Activated naive CD8-positive, alpha-beta T cell treated with anti-CD3 and anti-CD28 coated beads, Interleukin-2, amount 50 U/mL, for 24 hours (primary cell): Measurements from ENCODE around the gene CTXN2.

Source experiments
- ATAC-seq: fragments of 150-1000 bp; cut with Tn5 transposase; one replicate; pipeline ENCODE4 v1.10.0; 2021
- DNase-seq: peaks from one replicate; pipeline ENCODE4 v3.0.0; 2021
- H3K27ac Mint-ChIP-seq: one replicate; pipeline ENCODE4 v1.8.0; 2021; ENCODE audit warnings: mild to moderate bottlenecking, mixed read lengths
- H3K27me3 Mint-ChIP-seq: one replicate; pipeline ENCODE4 v1.8.0; 2021; ENCODE audit warnings: mixed read lengths
- H3K36me3 Mint-ChIP-seq: one replicate; pipeline ENCODE4 v1.8.0; 2021; ENCODE audit warnings: low read depth, mixed read lengths
- H3K4me1 Mint-ChIP-seq: one replicate; pipeline ENCODE4 v1.8.0; 2021; ENCODE audit warnings: mixed read lengths
- H3K4me3 Mint-ChIP-seq: one replicate; pipeline ENCODE4 v1.8.0; 2021; ENCODE audit warnings: mild to moderate bottlenecking, moderate library complexity, mixed read lengths
- H3K9me3 Mint-ChIP-seq: one replicate; pipeline ENCODE4 v1.8.0; 2021; ENCODE audit warnings: mixed read lengths

CTXN2 gene

GRCh38 chr15:48191574-48192225, at the start of gene CTXN2:
TSS of gene CTXN2 (plus strand) at chr15:48191665. CDS start at chr15:48201301, 9,636 bp downstream.
- no peak for DNase-seq
- H3K9me3 Mint-ChIP-seq = peaks cover 9% of the 10 kb centered on the region
- H3K4me3 Mint-ChIP-seq = peak within 1 kb of the TSS; percentile 52
- no peak within 1 kb of the TSS for H3K27ac Mint-ChIP-seq
- no peaks in the 10 kb centered on the region for H3K36me3 Mint-ChIP-seq
- H3K27me3 Mint-ChIP-seq = peaks cover 45% of the 10 kb centered on the region
- peaks cover 4% of the 10 kb centered on the region for H3K4me1 Mint-ChIP-seq
- ATAC-seq = no peak

GRCh38 chr15:48143856-48144255, 47.6 kb upstream of the CTXN2 start:
- H3K4me1 Mint-ChIP-seq = no peaks in the 10 kb centered on the region
- ATAC-seq (no peak), DNase-seq (no peak)
- H3K36me3 Mint-ChIP-seq = peaks cover 4% of the 10 kb centered on the region
- no peak overlapping the region for H3K27ac Mint-ChIP-seq
- H3K4me3 Mint-ChIP-seq = no peak overlapping the region
- no peaks in the 10 kb centered on the region for H3K27me3 Mint-ChIP-seq
- H3K9me3 Mint-ChIP-seq = no peaks in the 10 kb centered on the region

- Mint-ChIP-seq H3K4me3 (no peak overlapping the region), H3K27ac (no peak overlapping the region), H3K27me3 (no peaks in the 10 kb centered on the region), H3K4me1 (no peaks in the 10 kb centered on the region), H3K36me3 (peaks cover 4% of the 10 kb centered on the region), H3K9me3 (no peaks in the 10 kb centered on the region)
- ATAC-seq = no peak
- DNase-seq = no peak
Measured at GRCh38 chr15:48144889-48145288, 46.6 kb upstream of the CTXN2 start.

GRCh38 chr15:48145923-48146322, 45.5 kb upstream of the CTXN2 start:
- H3K4me1 Mint-ChIP-seq = no peaks in the 10 kb centered on the region
- H3K36me3 Mint-ChIP-seq = peaks cover 4% of the 10 kb centered on the region
- no peaks in the 10 kb centered on the region for H3K9me3 Mint-ChIP-seq
- H3K4me3 Mint-ChIP-seq = no peak overlapping the region
- H3K27me3 Mint-ChIP-seq = no peaks in the 10 kb centered on the region
- H3K27ac Mint-ChIP-seq = no peak overlapping the region
- DNase-seq (no peak), ATAC-seq (no peak)

GRCh38 chr15:48147358-48147757, 44.1 kb upstream of the CTXN2 start:
- H3K4me1 Mint-ChIP-seq = no peaks in the 10 kb centered on the region
- DNase-seq (no peak), ATAC-seq (no peak)
- no peak overlapping the region for H3K4me3 Mint-ChIP-seq
- peaks cover 11% of the 10 kb centered on the region for H3K36me3 Mint-ChIP-seq
- H3K27me3 Mint-ChIP-seq = no peaks in the 10 kb centered on the region
- H3K27ac Mint-ChIP-seq = no peak overlapping the region
- no peaks in the 10 kb centered on the region for H3K9me3 Mint-ChIP-seq

- H3K27ac Mint-ChIP-seq = no peak overlapping the region
- ATAC-seq = no peak
- H3K36me3 Mint-ChIP-seq = peaks cover 19% of the 10 kb centered on the region
- no peak overlapping the region for H3K4me3 Mint-ChIP-seq
- no peak for DNase-seq
- H3K4me1 Mint-ChIP-seq = no peaks in the 10 kb centered on the region
- no peaks in the 10 kb centered on the region for H3K9me3 Mint-ChIP-seq
- no peaks in the 10 kb centered on the region for H3K27me3 Mint-ChIP-seq
Measured at GRCh38 chr15:48149858-48150257, 41.6 kb upstream of the CTXN2 start.

GRCh38 chr15:48153526-48153925, 37.9 kb upstream of the CTXN2 start:
- Mint-ChIP-seq H3K4me1 (no peaks in the 10 kb centered on the region), H3K36me3 (peaks cover 22% of the 10 kb centered on the region), H3K27me3 (no peaks in the 10 kb centered on the region), H3K4me3 (no peak overlapping the region), H3K9me3 (no peaks in the 10 kb centered on the region), H3K27ac (no peak overlapping the region)
- DNase-seq (no peak), ATAC-seq (no peak)

- peaks cover 15% of the 10 kb centered on the region for H3K36me3 Mint-ChIP-seq
- H3K4me1 Mint-ChIP-seq = no peaks in the 10 kb centered on the region
- no peak overlapping the region for H3K27ac Mint-ChIP-seq
- H3K27me3 Mint-ChIP-seq = no peaks in the 10 kb centered on the region
- ATAC-seq = no peak
- DNase-seq = no peak
- H3K4me3 Mint-ChIP-seq = no peak overlapping the region
- peaks cover 13% of the 10 kb centered on the region for H3K9me3 Mint-ChIP-seq
Measured at GRCh38 chr15:48168616-48169015, 22.8 kb upstream of the CTXN2 start.

- no peaks in the 10 kb centered on the region for H3K27me3 Mint-ChIP-seq
- peaks cover 15% of the 10 kb centered on the region for H3K36me3 Mint-ChIP-seq
- ATAC-seq (no peak), DNase-seq (no peak)
- H3K27ac Mint-ChIP-seq = no peak overlapping the region
- peaks cover 3% of the 10 kb centered on the region for H3K4me1 Mint-ChIP-seq
- H3K4me3 Mint-ChIP-seq = no peak overlapping the region
- peaks cover 13% of the 10 kb centered on the region for H3K9me3 Mint-ChIP-seq
Measured at GRCh38 chr15:48170981-48171380, 20.5 kb upstream of the CTXN2 start.

GRCh38 chr15:48175126-48175525, 16.3 kb upstream of the CTXN2 start:
- peaks cover 3% of the 10 kb centered on the region for H3K36me3 Mint-ChIP-seq
- H3K27me3 Mint-ChIP-seq = peaks cover 12% of the 10 kb centered on the region
- no peak for DNase-seq
- no peak overlapping the region for H3K4me3 Mint-ChIP-seq
- ATAC-seq = no peak
- H3K9me3 Mint-ChIP-seq = peaks cover 13% of the 10 kb centered on the region
- H3K27ac Mint-ChIP-seq = peak overlapping the region; percentile 4
- peaks cover 13% of the 10 kb centered on the region for H3K4me1 Mint-ChIP-seq

- no peak for ATAC-seq
- no peak for DNase-seq
- H3K36me3 Mint-ChIP-seq = peaks cover 3% of the 10 kb centered on the region
- H3K4me1 Mint-ChIP-seq = peaks cover 13% of the 10 kb centered on the region
- peaks cover 12% of the 10 kb centered on the region for H3K27me3 Mint-ChIP-seq
- no peak overlapping the region for H3K4me3 Mint-ChIP-seq
- H3K27ac Mint-ChIP-seq = no peak overlapping the region
- H3K9me3 Mint-ChIP-seq = peaks cover 13% of the 10 kb centered on the region
Measured at GRCh38 chr15:48176112-48176511, 15.4 kb upstream of the CTXN2 start.

- DNase-seq (no peak), ATAC-seq (no peak)
- Mint-ChIP-seq H3K9me3 (peaks cover 10% of the 10 kb centered on the region), H3K4me1 (peaks cover 13% of the 10 kb centered on the region), H3K4me3 (peak overlapping the region; percentile 86), H3K27ac (peak overlapping the region; percentile 86), H3K36me3 (peaks cover 3% of the 10 kb centered on the region), H3K27me3 (peaks cover 15% of the 10 kb centered on the region)
Measured at GRCh38 chr15:48176957-48177356, 14.5 kb upstream of the CTXN2 start.

GRCh38 chr15:48177383-48177765, 14.1 kb upstream of the CTXN2 start:
- Mint-ChIP-seq H3K27me3 (peaks cover 17% of the 10 kb centered on the region), H3K9me3 (peaks cover 10% of the 10 kb centered on the region), H3K4me1 (peaks cover 13% of the 10 kb centered on the region), H3K4me3 (peak overlapping the region; percentile 86), H3K36me3 (peaks cover 3% of the 10 kb centered on the region), H3K27ac (peak overlapping the region; percentile 86)
- ATAC-seq (peak; percentile 59), DNase-seq (peak; percentile 3)

GRCh38 chr15:48177766-48178647, 13.5 kb upstream of the CTXN2 start, which contains the start of gene MYEF2:
TSS of gene MYEF2 (minus strand) at chr15:48178295. CDS start at chr15:48178237, 58 bp downstream.
- H3K27ac Mint-ChIP-seq = peak within 1 kb of the TSS; percentile 86
- peaks cover 17% of the 10 kb centered on the region for H3K27me3 Mint-ChIP-seq
- ATAC-seq (peak; percentile 79), DNase-seq (peak; percentile 74)
- H3K36me3 Mint-ChIP-seq = peaks cover 1% of the 10 kb centered on the region
- H3K4me1 Mint-ChIP-seq = peaks cover 13% of the 10 kb centered on the region
- H3K9me3 Mint-ChIP-seq = peaks cover 6% of the 10 kb centered on the region
- H3K4me3 Mint-ChIP-seq = peak within 1 kb of the TSS; percentile 86

GRCh38 chr15:48178648-48178931, 12.9 kb upstream of the CTXN2 start:
- H3K27me3 Mint-ChIP-seq = peaks cover 17% of the 10 kb centered on the region
- no peak for ATAC-seq
- no peak overlapping the region for H3K27ac Mint-ChIP-seq
- no peak for DNase-seq
- no peaks in the 10 kb centered on the region for H3K36me3 Mint-ChIP-seq
- no peaks in the 10 kb centered on the region for H3K9me3 Mint-ChIP-seq
- peak overlapping the region; percentile 32 for H3K4me3 Mint-ChIP-seq
- H3K4me1 Mint-ChIP-seq = peaks cover 13% of the 10 kb centered on the region
